ENCODE results near the gene BLTP3A. TPM values are rescaled to one million over a fixed set of nuclear protein-coding genes. Genes with fewer than 3 reads are reported as not detected.
"Not testable (repeated sequence)": the region's sequence is repeated elsewhere in the genome, so short reads cannot be mapped to it uniquely, and the experiment has no call there.

The BLTP3A gene
- total and polyA plus RNA-seq, 7 experiments from 2014 or later, result 0.72 to 12.9 (median 11.7) TPM

DNA sequence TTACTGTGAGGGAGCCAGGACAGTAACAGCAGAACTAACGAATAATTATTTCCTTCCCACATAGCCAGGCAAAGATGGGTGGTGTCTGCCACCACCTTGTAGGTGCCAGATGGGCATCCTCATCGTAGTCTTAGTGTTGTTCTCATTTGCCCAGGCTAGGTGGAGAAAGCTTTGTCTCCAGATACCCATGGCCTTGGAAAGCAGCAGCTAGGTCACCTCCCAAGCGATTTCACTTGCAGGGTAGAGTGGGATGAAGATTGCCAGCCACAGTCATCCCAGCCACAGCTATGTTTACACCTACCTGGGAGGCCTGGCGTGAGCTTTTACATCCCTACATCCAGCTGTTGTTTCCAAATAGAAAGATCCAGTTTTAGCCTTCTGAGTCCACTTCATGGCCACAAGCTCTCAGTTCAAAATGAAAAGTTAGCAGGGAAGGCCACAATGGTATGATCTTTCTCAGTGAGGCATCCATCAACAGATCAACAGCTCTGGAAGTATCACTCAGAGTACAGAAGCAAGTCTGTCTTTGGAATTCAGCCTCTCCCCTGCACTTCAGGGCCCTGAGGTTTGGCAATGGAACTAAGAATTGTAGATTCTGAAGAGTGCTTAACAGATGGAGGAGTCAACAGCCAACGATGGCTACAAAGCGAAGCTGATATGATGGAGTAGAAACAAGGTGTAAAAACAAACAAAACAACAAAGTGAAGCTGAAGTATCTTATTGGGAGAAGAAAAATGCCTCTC is 45.6 kb upstream of the BLTP3A start:
- Mint-ChIP-seq H3K27ac (no peak overlapping the region), H3K4me3 (no peak overlapping the region), H3K36me3 (no peaks in the 10 kb centered on the region), H3K9me3 (no peaks in the 10 kb centered on the region), H3K27me3 (no peaks in the 10 kb centered on the region), H3K4me1 (no peaks in the 10 kb centered on the region)
- intact Hi-C loops (cut with micrococcal nuclease), result no loop called here
- H3K36me3 ChIP-seq (ENCODE audit: control insufficient read depth in 2 of 3, insufficient read depth in 3 of 3, low read length in 3 of 3), result no peaks in the 10 kb centered on the region
- H3K4me1 ChIP-seq (ENCODE audit: control insufficient read depth in 2 of 2, insufficient read depth in 2 of 2, low read length in 2 of 2), result no peaks in the 10 kb centered on the region
- ChIA-PET POLR2A (interaction anchor here (1.4 kb wide), 1 partner anchor 10 kb away, joined by 3 read pairs; no protein-coding TSS in a partner anchor), CTCF (interaction anchor here (0.7 to 0.8 kb wide), 2 partner anchors 70 to 127 kb away, joined by 3 read pairs; no protein-coding TSS in a partner anchor)
- DNase-seq (no peak), ATAC-seq (no peak)
- no peaks in the 10 kb centered on the region for H3K27me3 ChIP-seq (ENCODE audit: control insufficient read depth in 2 of 2, insufficient read depth in 2 of 2, low read length in 2 of 2)
- no peak overlapping the region for H3K27ac ChIP-seq (ENCODE audit: low read depth, low read length)
- H3K4me3 ChIP-seq (ENCODE audit: low read length), result no peak overlapping the region
- no peaks in the 10 kb centered on the region for H3K9me3 ChIP-seq (ENCODE audit: control insufficient read depth in 2 of 3, low read length in 3 of 3)

DNA sequence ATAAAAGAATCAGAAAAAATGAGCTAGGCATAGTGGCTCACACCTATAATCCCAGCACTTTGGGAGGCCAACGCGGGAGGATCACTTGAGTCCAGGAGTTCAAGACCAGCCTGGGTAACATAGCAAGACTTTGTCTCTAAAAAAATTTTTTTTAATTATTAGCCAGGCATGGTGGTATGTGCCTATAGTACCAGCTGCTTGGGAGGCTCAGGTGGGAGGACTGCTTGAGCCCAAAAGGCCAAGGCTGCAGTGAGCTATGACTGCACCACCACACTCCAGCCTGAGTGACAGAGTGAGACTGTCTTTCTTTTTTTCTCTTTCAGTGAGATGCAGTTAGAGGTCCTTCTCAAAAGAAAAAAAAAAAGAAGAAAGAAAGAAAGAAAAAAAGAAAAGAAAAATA is 43.1 kb upstream of the BLTP3A start:
- Histone ChIP-seq H3K27me3 (ENCODE audit: control insufficient read depth in 2 of 2, insufficient read depth in 2 of 2, low read length in 2 of 2) (no peaks in the 10 kb centered on the region), H3K4me3 (ENCODE audit: low read length) (no peak overlapping the region), H3K36me3 (ENCODE audit: control insufficient read depth in 2 of 3, insufficient read depth in 3 of 3, low read length in 3 of 3) (no peaks in the 10 kb centered on the region), H3K27ac (ENCODE audit: low read depth, low read length) (no peak overlapping the region), H3K4me1 (ENCODE audit: control insufficient read depth in 2 of 2, insufficient read depth in 2 of 2, low read length in 2 of 2) (no peaks in the 10 kb centered on the region), H3K9me3 (ENCODE audit: control insufficient read depth in 2 of 3, low read length in 3 of 3) (no peaks in the 10 kb centered on the region)
- H3K27ac Mint-ChIP-seq, result no peak overlapping the region
- ChIA-PET CTCF (no interaction called here), POLR2A (interaction anchor here (0.6 kb wide), 1 partner anchor 55 kb away, joined by 9 read pairs; no protein-coding TSS in a partner anchor)
- no peaks in the 10 kb centered on the region for H3K4me1 Mint-ChIP-seq
- H3K27me3 Mint-ChIP-seq, result no peaks in the 10 kb centered on the region
- ATAC-seq (no peak), DNase-seq (no peak)
- H3K36me3 Mint-ChIP-seq, result no peaks in the 10 kb centered on the region
- intact Hi-C loops (cut with micrococcal nuclease), result no loop called here
- H3K9me3 Mint-ChIP-seq, result no peaks in the 10 kb centered on the region
- H3K4me3 Mint-ChIP-seq, result no peak overlapping the region

GRCh38 chr6:34756513-34756856 is 35.4 kb upstream of the BLTP3A start:
- not testable (repeated sequence) for H3K27me3 ChIP-seq (ENCODE audit: control insufficient read depth in 2 of 2, insufficient read depth in 2 of 2, low read length in 2 of 2); H3K4me3 Mint-ChIP-seq; H3K36me3 Mint-ChIP-seq; H3K9me3 ChIP-seq (ENCODE audit: control insufficient read depth in 2 of 3, low read length in 3 of 3); H3K27me3 Mint-ChIP-seq; H3K9me3 Mint-ChIP-seq
- DNase-seq (peak in 6 of 9 donors; percentile 23 to 49 (median 40)), ATAC-seq (peak; percentile 24)
- Histone ChIP-seq H3K4me1 (ENCODE audit: control insufficient read depth in 2 of 2, insufficient read depth in 2 of 2, low read length in 2 of 2) (peaks cover 7 to 12% of the 10 kb centered on the region in 2 donors), H3K36me3 (ENCODE audit: control insufficient read depth in 2 of 3, insufficient read depth in 3 of 3, low read length in 3 of 3) (peaks cover 0 to 12% (median 0%) of the 10 kb centered on the region in 3 experiments), H3K4me3 (ENCODE audit: low read length) (peak overlapping the region; percentile 94), H3K27ac (ENCODE audit: low read depth, low read length) (peak overlapping the region; percentile 94)
- ChIA-PET CTCF (interaction anchor here (0.6 to 0.7 kb wide), 2 partner anchors 188 to 725 kb away, joined by 4 to 7 read pairs; no protein-coding TSS in a partner anchor), POLR2A (interaction anchor here (0.6 to 4.6 kb wide), 13 partner anchors 11 to 330 kb away, joined by 3 to 44 read pairs (median 4); partner anchors contain the start of genes ANKS1A, BLTP3A, ILRUN and RPS10)
- peak overlapping the region in 1 of 9 donors; percentile 89 for H3K27ac Mint-ChIP-seq
- intact Hi-C loops (cut with micrococcal nuclease), result loop anchor here (2.0 to 5.0 kb wide), 6 partner anchors 84 to 1440 kb away; partner anchors contain the start of genes BRPF3 (in 1 of the 2) and NUDT3 (in 1 of the 2)
- H3K4me1 Mint-ChIP-seq, result peaks cover 0 to 23% (median 12%) of the 10 kb centered on the region in 7 donors

- ATAC-seq (no peak), DNase-seq (no peak)
- no peaks in the 10 kb centered on the region for H3K9me3 Mint-ChIP-seq
- H3K4me3 ChIP-seq (ENCODE audit: low read length), result peak overlapping the region; percentile 94
- CTCF ChIA-PET, result interaction anchor here (0.6 to 0.7 kb wide), 3 partner anchors 34 to 226 kb away, joined by 3 read pairs; no protein-coding TSS in a partner anchor
- H3K4me1 Mint-ChIP-seq, result peaks cover 3 to 27% (median 14%) of the 10 kb centered on the region in 7 donors
- H3K36me3 ChIP-seq (ENCODE audit: control insufficient read depth in 2 of 3, insufficient read depth in 3 of 3, low read length in 3 of 3), result peaks cover 0 to 25% (median under 1%) of the 10 kb centered on the region in 3 experiments
- no peak overlapping the region for H3K27ac Mint-ChIP-seq
- H3K27me3 Mint-ChIP-seq, result no peaks in the 10 kb centered on the region
- intact Hi-C loops (cut with micrococcal nuclease), result loop anchor here (1.0 to 5.0 kb wide), 14 partner anchors 35 to 1439 kb away; partner anchors contain the start of genes BLTP3A (in 2 of the 2), BRPF3 (in 1 of the 2), NUDT3 (in 1 of the 2) and RPS10 (in 1 of the 2)
- H3K27ac ChIP-seq (ENCODE audit: low read depth, low read length), result peak overlapping the region; percentile 94
- peaks cover 7 to 12% of the 10 kb centered on the region in 2 donors for H3K4me1 ChIP-seq (ENCODE audit: control insufficient read depth in 2 of 2, insufficient read depth in 2 of 2, low read length in 2 of 2)
- POLR2A ChIA-PET, result interaction anchor here (0.5 to 4.6 kb wide), 11 partner anchors 10 to 1135 kb away, joined by 3 to 44 read pairs (median 4); partner anchors contain the start of genes ANKS1A, BLTP3A, ILRUN and TAF11
- peaks cover 0 to 6% (median 4%) of the 10 kb centered on the region in 5 donors for H3K36me3 Mint-ChIP-seq
- H3K27me3 ChIP-seq (ENCODE audit: control insufficient read depth in 2 of 2, insufficient read depth in 2 of 2, low read length in 2 of 2), result no peaks in the 10 kb centered on the region
- no peaks in the 10 kb centered on the region for H3K9me3 ChIP-seq (ENCODE audit: control insufficient read depth in 2 of 3, low read length in 3 of 3)
- no peak overlapping the region for H3K4me3 Mint-ChIP-seq
Observed at GRCh38 chr6:34757687-34758274, 34.1 kb upstream of the BLTP3A start.

DNA sequence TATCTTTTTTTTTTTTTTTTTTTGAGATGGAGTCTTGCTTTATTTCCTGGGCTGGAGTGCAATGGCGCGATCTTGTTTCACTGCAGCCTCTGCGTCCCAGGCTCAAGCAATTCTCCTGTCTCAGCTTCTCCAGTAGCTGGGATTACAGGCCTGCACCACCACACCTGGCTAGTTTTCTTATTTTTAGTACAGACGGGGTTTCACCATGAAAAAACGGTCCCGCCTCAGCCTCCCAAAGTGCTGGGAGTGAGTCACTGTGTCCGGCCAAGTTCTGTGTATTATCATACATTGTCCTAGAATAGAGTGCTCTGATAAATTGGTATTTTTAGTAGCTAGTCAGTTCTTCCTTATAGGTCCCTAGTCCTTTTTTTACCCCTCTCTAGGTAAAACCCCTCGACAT is 31.8 kb upstream of the BLTP3A start:
- peaks cover 0 to 35% (median 6%) of the 10 kb centered on the region in 3 experiments for H3K36me3 ChIP-seq (ENCODE audit: control insufficient read depth in 2 of 3, insufficient read depth in 3 of 3, low read length in 3 of 3)
- ChIA-PET CTCF (interaction anchor here (1.5 kb wide), 1 partner anchor 151 kb away, joined by 3 read pairs; no protein-coding TSS in a partner anchor), POLR2A (interaction anchor here (0.7 to 4.6 kb wide), 3 partner anchors 31 to 128 kb away, joined by 4 to 44 read pairs (median 7); partner anchors contain the start of genes ANKS1A, BLTP3A and TAF11)
- peaks cover 7 to 12% of the 10 kb centered on the region in 2 donors for H3K4me1 ChIP-seq (ENCODE audit: control insufficient read depth in 2 of 2, insufficient read depth in 2 of 2, low read length in 2 of 2)
- Mint-ChIP-seq H3K27ac (peak overlapping the region in 1 of 9 donors; percentile 21), H3K36me3 (peaks cover 4 to 14% (median 9%) of the 10 kb centered on the region in 5 donors), H3K4me3 (peak overlapping the region in 1 of 10 donors; percentile 36), H3K4me1 (peaks cover 3 to 27% (median 14%) of the 10 kb centered on the region in 7 donors), H3K27me3 (no peaks in the 10 kb centered on the region), H3K9me3 (no peaks in the 10 kb centered on the region)
- DNase-seq (no peak), ATAC-seq (no peak)
- H3K9me3 ChIP-seq (ENCODE audit: control insufficient read depth in 2 of 3, low read length in 3 of 3), result no peaks in the 10 kb centered on the region
- H3K27ac ChIP-seq (ENCODE audit: low read depth, low read length), result no peak overlapping the region
- H3K4me3 ChIP-seq (ENCODE audit: low read length), result no peak overlapping the region
- H3K27me3 ChIP-seq (ENCODE audit: control insufficient read depth in 2 of 2, insufficient read depth in 2 of 2, low read length in 2 of 2), result no peaks in the 10 kb centered on the region
- intact Hi-C loops (cut with micrococcal nuclease), result no loop called here

GRCh38 chr6:34761681-34762080 is 30.2 kb upstream of the BLTP3A start:
- DNase-seq, POLR2A ChIA-PET, CTCF ChIA-PET: not testable (repeated sequence)

More at GRCh38 chr6:34761681-34762080, 30.2 kb upstream of the BLTP3A start:
- H3K9me3 Mint-ChIP-seq; H3K27ac ChIP-seq (ENCODE audit: low read depth, low read length); H3K27ac Mint-ChIP-seq; H3K4me3 Mint-ChIP-seq; H3K9me3 ChIP-seq (ENCODE audit: control insufficient read depth in 2 of 3, low read length in 3 of 3); H3K27me3 Mint-ChIP-seq; intact Hi-C loops (cut with micrococcal nuclease); ATAC-seq; H3K27me3 ChIP-seq (ENCODE audit: control insufficient read depth in 2 of 2, insufficient read depth in 2 of 2, low read length in 2 of 2); H3K4me3 ChIP-seq (ENCODE audit: low read length): not testable (repeated sequence)
- Mint-ChIP-seq H3K4me1 (peaks cover 0 to 22% (median 10%) of the 10 kb centered on the region in 7 donors), H3K36me3 (peaks cover 4 to 16% (median 9%) of the 10 kb centered on the region in 5 donors)
- H3K36me3 ChIP-seq (ENCODE audit: control insufficient read depth in 2 of 3, insufficient read depth in 3 of 3, low read length in 3 of 3), result peaks cover 0 to 46% (median 7%) of the 10 kb centered on the region in 3 experiments
- H3K4me1 ChIP-seq (ENCODE audit: control insufficient read depth in 2 of 2, insufficient read depth in 2 of 2, low read length in 2 of 2), result peaks cover 7 to 12% of the 10 kb centered on the region in 2 donors

Data from naive thymus-derived CD4-positive, alpha-beta T cell (primary cell).